ENCODE data around the gene CFAP100. TPM values are rescaled to one million over a fixed set of nuclear protein-coding genes. Genes with fewer than 3 reads are reported as not detected.

CFAP100 gene
- total RNA-seq, 1 experiment from 2014 or later = not detected

GRCh38 chr3:126452213-126452612 is 57.5 kb downstream of the CFAP100 start:
- DNase-seq (ENCODE audit: low read depth, low spot score) (no peak), ATAC-seq (no peak)
- ChIA-PET RAD21 (ENCODE audit: low non-redundant PET in 1 of 2, low total read pairs in 2 of 2, uncharacterized antibody in 2 of 2, unreplicated experiment in 2 of 2) (no interaction called here), CTCF (no interaction called here), POLR2A (interaction anchor here (1.2 kb wide), 1 partner anchor 26 kb away, joined by 4 read pairs; no protein-coding TSS in a partner anchor)
- H3K4me3 ChIP-seq (replicated peaks in 1 of 2; ENCODE audit: low read depth in 1 of 2, low read length in 2 of 2) = no peak overlapping the region
- peaks cover 29% of the 10 kb centered on the region for H3K79me2 ChIP-seq (ENCODE audit: insufficient read depth, low read length)
- H3K36me3 ChIP-seq (ENCODE audit: control insufficient read depth in 1 of 2, insufficient read depth in 2 of 2, low read length in 2 of 2) = peaks cover 25 to 28% of the 10 kb centered on the region in 2 experiments; a peak in 3 of 4 replicates
- H3K9me2 ChIP-seq (ENCODE audit: insufficient read depth) = no peaks in the 10 kb centered on the region
- no peak overlapping the region for H3K4me2 ChIP-seq (ENCODE audit: low read length)
- BruUV-seq (replicated peaks) = no TSS peak
- H3K27me3 ChIP-seq (ENCODE audit: insufficient read depth, low read length) = no peaks in the 10 kb centered on the region
- no peaks in the 10 kb centered on the region for H4K20me1 ChIP-seq (ENCODE audit: insufficient read depth)
- no peak overlapping the region for H2AFZ ChIP-seq (ENCODE audit: low read depth, low read length, poor library complexity, severe bottlenecking)
- TF ChIP-seq SRF (IDR thresholded peaks at IDR 0.05; ENCODE audit: low read depth) (no peak), ZNF274 (IDR thresholded peaks at IDR 0.05; ENCODE audit: low read depth, low read length) (no peak), MAX (IDR thresholded peaks at IDR 0.05) (no peak), EZH2 (IDR thresholded peaks at IDR 0.05) (no peak), EGR1 (IDR thresholded peaks at IDR 0.05; ENCODE audit: low read depth) (no peak), CTCF (IDR thresholded peaks at IDR 0.05 in 2 of 3, conservative IDR thresholded peaks at IDR 0.05 in 1 of 3; ENCODE audit: borderline replicate concordance in 1 of 3, insufficient read depth in 1 of 3, low read depth in 2 of 3, low read length in 2 of 3) (no peak)
- H3K4me1 ChIP-seq (ENCODE audit: control insufficient read depth in 1 of 2, insufficient read depth in 2 of 2, low read length in 2 of 2) = no peaks in the 10 kb centered on the region
- no peaks in the 10 kb centered on the region for H3K9me3 ChIP-seq (ENCODE audit: control insufficient read depth in 1 of 2, insufficient read depth in 1 of 2, low read depth in 1 of 2, low read length in 2 of 2)
- H3K9ac ChIP-seq (ENCODE audit: low read length) = no peak overlapping the region
- intact Hi-C loops (cut with micrococcal nuclease) = no loop called here
- H3K27ac ChIP-seq (ENCODE audit: low read depth, low read length) = no peak overlapping the region

- no peaks in the 10 kb centered on the region for H3K9me3 ChIP-seq (ENCODE audit: control insufficient read depth in 1 of 2, insufficient read depth in 1 of 2, low read depth in 1 of 2, low read length in 2 of 2)
- H3K9ac ChIP-seq (ENCODE audit: low read length) = no peak overlapping the region
- H4K20me1 ChIP-seq (ENCODE audit: insufficient read depth) = no peaks in the 10 kb centered on the region
- H3K9me2 ChIP-seq (ENCODE audit: insufficient read depth) = no peaks in the 10 kb centered on the region
- intact Hi-C loops (cut with micrococcal nuclease) = no loop called here
- ATAC-seq (no peak), DNase-seq (ENCODE audit: low read depth, low spot score) (no peak)
- no peak overlapping the region for H2AFZ ChIP-seq (ENCODE audit: low read depth, low read length, poor library complexity, severe bottlenecking)
- BruUV-seq (replicated peaks) = no TSS peak
- H3K4me2 ChIP-seq (ENCODE audit: low read length) = no peak overlapping the region
- H3K36me3 ChIP-seq (ENCODE audit: control insufficient read depth in 1 of 2, insufficient read depth in 2 of 2, low read length in 2 of 2) = peaks cover 28 to 38% of the 10 kb centered on the region in 2 experiments; a peak in 3 of 4 replicates
- TF ChIP-seq SRF (IDR thresholded peaks at IDR 0.05; ENCODE audit: low read depth) = no peak
- CTCF ChIA-PET = no interaction called here
- no peaks in the 10 kb centered on the region for H3K4me1 ChIP-seq (ENCODE audit: control insufficient read depth in 1 of 2, insufficient read depth in 2 of 2, low read length in 2 of 2)
- no peaks in the 10 kb centered on the region for H3K27me3 ChIP-seq (ENCODE audit: insufficient read depth, low read length)
- RAD21 ChIA-PET (ENCODE audit: low non-redundant PET in 1 of 2, low total read pairs in 2 of 2, uncharacterized antibody in 2 of 2, unreplicated experiment in 2 of 2) = no interaction called here
- no peak overlapping the region for H3K4me3 ChIP-seq (replicated peaks in 1 of 2; ENCODE audit: low read depth in 1 of 2, low read length in 2 of 2)
- POLR2A ChIA-PET = no interaction called here
- H3K27ac ChIP-seq (ENCODE audit: low read depth, low read length) = no peak overlapping the region
- H3K79me2 ChIP-seq (ENCODE audit: insufficient read depth, low read length) = peaks cover 38% of the 10 kb centered on the region
Observed at GRCh38 chr3:126454025-126454424, 59.3 kb downstream of the CFAP100 start.
